Stimulated activated CD8-positive, alpha-beta memory T cell treated with anti-CD3 and anti-CD28 coated beads, Interleukin-7, amount 100 ng/mL, for 4 hours (primary cell): ENCODE measurements around the gene PAPOLA.
"Not testable (repeated sequence)": the region's sequence is repeated elsewhere in the genome, so short reads cannot be mapped to it uniquely, and the experiment has no call there.

Experiments used
- DNase-seq, 2 donors: peaks; one replicate each; pipeline ENCODE4 v3.0.0-alpha.2; 2020; ENCODE audit warnings: low read depth in 2 of 2

Gene PAPOLA

DNA sequence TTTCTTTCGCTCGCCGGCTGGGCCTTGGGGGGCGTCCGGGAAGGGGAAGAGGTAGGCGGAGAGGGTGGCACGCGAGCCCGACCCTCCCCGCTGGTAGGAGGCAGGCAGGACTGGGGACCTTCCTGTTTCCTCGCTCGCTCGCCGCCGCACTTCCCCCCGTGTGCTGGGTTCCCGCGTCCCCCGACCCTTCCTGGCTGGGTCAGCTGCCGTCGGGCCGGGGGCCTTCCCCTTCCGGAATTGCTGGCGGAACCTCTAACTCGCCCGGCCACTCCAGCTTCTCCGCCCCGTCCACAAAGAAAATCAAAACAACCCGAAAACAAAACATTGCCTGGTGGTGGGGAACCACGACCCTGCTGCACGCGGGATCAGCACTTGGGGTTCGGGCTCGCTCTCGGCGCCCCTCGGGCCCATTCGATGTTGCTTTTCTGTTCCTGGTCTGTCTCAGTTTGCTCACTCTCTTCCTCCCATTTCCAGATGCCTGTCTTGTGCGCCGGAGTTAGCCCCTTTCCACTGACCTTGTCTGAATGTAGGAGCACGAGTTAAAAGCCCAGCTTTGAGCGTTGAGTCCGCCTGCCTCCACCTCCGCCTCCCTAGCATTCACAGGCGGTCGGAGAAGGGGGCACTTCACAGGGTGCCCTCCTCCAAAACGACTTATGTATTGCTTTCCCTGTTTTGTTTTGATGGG is 581 bp downstream of the PAPOLA start:
- DNase-seq, result peak in 1 of 2 donors; percentile 10

DNA sequence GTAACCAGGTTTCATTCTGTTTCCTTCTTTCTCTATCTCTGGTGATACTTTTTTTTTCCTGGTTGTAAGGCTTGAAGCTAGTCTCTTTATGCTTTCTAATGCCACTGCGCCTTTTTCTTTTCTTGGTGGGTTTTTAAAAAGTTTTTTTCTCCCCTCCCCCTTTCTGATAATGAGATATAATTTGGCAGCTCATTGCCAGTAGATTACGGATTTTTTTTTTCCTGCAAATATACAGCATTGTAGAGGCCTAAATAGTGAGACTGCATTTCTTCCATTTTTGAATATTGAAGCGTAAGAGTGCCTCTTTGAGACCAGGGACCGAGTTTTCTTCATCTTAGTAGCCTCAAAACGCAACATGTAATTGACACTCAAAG is 1.1 kb downstream of the PAPOLA start:
- DNase-seq, result no peak

GRCh38 chr14:96504353-96504752 is 2.2 kb downstream of the PAPOLA start:
- not testable (repeated sequence) for DNase-seq

DNA sequence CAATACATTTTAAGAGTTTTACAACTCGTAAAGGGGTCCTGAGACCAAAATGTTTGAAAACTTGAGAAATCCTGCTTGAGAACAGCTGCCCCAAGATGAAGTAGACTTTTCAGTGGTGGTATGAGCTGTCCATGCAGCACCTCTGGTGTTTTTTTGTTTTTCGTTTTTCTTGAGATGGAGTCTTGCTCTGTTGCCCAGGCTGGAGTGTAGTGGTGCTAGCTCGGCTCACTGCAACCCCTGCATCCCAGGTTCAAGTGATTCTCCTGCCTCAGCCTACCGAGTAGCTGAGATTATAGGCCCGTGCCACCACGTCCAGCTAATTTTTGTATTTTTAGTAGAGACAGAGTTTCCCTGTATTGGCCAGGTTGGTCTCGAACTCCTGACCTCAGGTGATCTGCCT is 5.5 kb downstream of the PAPOLA start:
- DNase-seq, result no peak

DNA sequence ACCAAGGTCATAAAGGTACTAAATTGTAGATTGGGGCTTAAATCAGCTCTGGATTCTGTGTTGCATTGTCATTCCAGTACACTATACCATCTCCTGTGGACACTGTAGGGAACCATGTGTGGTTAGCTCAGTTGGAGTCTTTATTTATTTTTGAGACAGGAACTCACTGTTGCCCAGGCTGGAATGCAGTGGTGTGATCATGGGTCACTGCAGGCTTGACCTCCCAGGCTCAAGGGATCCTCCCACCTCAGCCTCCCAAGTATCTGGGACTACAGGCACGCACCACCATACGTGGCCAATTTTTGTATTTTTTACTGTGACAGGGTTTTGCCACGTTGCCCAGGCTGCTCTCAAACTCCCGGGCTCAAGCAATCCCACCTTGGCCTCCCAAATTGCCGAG is 6.7 kb downstream of the PAPOLA start:
- DNase-seq, result no peak

DNA sequence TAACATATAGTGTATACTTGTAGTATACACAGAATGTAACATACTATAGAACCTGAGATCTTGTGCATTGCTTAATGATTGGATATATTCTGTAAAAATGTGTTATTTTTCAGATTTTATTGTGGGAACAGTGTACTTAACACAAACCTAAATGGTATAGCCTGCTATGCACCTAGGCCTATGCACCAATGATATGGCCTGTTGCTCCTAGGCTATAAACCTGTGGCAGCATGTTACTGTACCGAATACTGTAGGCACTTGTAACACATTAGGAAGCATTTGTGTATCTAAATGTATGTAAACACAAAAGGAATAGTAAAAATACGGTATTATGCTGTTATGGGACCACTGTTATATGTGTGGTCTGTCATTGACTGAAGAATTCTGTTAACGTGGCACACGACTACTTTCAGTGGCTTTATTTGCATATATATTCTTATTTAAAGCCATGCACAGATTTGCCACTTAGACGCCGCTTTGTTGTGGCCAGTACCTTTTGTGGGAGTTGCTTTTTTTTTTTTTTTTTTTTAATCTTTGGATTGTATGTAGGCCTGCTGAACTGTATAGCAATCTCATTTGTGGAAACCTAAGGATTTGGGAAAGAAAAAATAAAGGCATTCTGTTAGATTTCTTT is 7.4 kb downstream of the PAPOLA start:
- no peak for DNase-seq

GRCh38 chr14:96511146-96511545 is 9.0 kb downstream of the PAPOLA start:
- no peak for DNase-seq

DNA sequence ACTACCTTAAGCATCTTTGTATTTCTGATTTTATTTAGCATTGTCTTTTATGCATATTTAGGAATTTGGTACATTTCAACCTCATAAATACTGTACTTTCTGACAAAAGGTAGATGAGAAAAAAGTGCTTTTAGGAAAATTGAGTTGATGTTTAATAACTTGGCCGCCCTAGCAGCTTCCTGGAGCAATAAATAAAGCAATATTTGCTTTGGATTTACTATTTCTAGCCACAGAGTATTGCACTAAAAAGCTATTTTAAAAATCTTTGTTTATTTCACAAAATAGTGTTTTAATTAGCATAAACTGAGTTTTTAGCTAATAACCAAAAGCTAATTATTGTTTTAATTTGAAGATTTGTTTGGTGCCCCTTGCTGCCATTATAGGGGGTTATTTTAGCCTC is 9.5 kb downstream of the PAPOLA start:
- no peak for DNase-seq

DNA sequence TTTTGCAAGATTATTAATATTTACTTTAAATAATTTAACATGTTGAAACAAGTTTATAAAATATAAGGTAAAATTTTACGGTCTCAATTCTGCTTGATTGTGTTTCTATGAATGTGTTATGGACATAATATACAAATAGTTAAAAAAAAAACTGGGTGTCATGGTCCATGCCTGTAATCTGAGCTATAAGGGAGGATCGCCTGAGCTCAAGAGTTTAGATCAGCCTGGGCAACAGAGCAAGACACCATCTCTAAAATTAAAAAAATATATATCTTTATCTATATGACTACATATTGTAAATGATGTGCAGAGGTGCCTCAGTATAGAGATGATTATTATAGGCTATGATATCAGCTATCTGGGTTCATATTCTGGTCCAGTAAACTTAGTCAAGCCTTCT is 9.9 kb downstream of the PAPOLA start:
- DNase-seq, result no peak

DNA sequence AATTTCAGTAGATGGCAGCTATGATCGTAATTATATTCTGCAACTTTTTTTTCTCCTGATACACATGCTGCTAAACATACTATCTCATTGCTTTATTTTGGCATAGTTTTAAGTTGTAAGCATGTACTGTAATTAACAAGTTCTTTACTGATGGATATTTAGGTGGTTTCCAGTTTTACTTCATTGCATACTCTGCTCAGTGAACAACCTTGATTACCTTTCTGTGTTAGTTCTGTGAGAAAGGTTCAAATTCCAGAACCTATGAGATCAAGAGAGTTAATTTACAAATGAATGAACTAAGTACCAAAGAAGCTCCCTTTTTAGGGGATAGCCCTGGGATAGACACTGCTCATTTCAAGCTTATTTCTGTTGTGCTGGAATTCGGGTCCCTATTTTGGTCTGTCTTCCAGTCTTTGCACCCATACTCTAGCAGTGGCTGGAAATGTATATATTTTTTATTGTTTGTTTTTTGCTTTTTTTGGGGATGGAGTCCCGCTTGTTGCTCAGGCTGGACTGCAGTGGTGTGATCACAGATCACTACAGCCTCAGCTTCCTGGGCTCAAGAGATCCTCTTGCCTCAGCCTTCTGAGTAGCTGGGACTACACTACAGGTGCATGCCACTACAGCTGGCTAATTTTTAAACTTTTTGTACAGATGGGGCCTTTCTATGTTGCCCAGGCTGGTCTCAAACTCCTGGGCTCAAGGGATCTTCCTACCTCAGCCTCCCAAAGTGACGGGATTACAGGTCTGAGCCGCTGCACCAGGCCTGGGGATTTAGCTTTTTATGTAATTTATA is 10.6 kb downstream of the PAPOLA start:
- no peak for DNase-seq

- no peak for DNase-seq
Observed at GRCh38 chr14:96514694-96515093, 12.5 kb downstream of the PAPOLA start.

- DNase-seq, result no peak
Observed at GRCh38 chr14:96515731-96516130, 13.5 kb downstream of the PAPOLA start.

GRCh38 chr14:96516351-96516750 is 14.2 kb downstream of the PAPOLA start:
- DNase-seq, result no peak

DNA sequence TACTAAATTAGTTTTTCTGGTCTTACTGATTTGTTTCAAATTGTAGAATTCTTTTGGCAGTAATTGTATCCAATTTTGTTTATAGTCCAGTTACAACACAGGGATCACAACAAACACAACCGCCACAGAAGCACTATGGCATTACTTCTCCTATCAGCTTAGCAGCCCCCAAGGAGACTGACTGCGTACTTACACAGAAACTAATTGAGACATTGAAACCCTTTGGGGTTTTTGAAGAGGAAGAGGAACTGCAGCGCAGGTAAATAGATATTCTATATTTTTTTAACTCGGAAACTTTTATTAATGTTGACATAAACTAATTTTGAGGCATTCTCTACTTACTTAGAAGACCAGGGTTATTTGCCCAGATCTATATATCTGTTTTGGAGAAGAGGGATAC is 17.8 kb downstream of the PAPOLA start:
- no peak for DNase-seq

GRCh38 chr14:96525452-96525851 is 23.3 kb downstream of the PAPOLA start:
- DNase-seq, result no peak

DNA sequence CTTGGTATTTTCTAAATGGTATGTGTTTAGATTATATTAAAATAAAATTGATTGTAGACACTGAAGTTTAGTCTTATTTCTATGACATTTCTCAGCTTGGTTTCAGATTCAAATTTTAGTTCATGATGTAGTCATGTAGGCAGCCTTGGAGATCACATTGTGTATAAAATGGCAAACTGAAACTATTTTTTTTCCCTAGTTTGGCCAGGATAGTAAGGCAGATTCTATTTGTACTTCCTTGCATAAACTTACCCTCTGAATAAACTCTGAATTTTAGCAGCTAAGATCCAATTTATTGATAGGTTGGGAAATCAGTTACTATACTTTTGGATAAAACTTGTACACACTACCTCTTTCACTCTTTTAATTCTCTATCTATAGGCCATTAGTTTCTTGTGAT is 30.4 kb downstream of the PAPOLA start:
- no peak for DNase-seq

GRCh38 chr14:96536807-96537206 is 34.6 kb downstream of the PAPOLA start:
- DNase-seq, result no peak

- no peak for DNase-seq
Observed at GRCh38 chr14:96538097-96538989, 36.2 kb downstream of the PAPOLA start.

- DNase-seq, result no peak
Observed at GRCh38 chr14:96538990-96539317, 36.8 kb downstream of the PAPOLA start.

DNA sequence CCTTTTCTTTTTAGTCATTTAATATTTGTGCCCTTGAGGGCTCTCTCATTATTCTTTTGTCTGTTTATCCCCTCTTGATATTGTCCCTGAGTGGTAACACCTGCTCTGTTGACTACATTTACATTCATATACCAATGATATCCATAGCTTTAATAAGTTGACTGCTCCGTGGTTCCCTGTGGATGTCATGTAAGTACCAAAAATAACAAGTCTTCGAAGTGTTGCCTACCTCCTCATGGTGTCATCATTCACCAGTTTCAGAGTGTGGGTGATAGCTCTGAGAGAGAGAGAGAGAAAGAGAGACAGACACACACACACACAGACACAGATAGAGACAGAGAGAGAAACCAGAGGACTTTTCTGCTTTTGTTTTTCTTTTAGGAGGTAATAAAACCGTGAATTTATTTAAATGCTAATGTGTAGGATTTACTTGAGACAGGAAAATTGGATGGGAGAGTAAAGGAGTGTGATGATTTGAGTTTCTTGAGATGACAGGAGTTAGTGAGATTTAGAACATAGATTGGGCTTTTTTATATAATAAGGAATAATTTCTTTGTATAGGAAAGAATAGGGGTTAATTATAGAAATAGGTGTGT is 52.2 kb downstream of the PAPOLA start:
- no peak for DNase-seq

DNA sequence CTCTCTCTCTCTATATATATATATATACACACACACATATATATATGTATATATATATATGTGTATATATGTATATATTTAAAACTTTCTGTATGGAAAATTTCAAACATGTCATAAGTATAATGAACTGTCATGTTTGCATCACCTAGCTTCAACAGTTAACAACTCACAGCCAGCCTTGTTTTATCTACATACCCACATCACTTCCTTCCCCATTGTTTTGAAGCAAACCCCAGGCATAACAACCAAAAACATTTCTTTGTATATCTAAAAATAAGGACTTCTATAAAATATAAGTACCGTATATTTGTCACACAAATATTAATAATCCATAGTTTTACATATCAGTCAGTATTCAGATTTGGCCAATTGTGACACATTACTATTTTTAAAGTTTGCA is 57.4 kb downstream of the PAPOLA start:
- DNase-seq, result no peak

- DNase-seq, result no peak
Observed at GRCh38 chr14:96564389-96564788, 62.2 kb downstream of the PAPOLA start.
